ENCODE measurements around the gene VPS18. TPM values are rescaled to one million over a fixed set of nuclear protein-coding genes. Genes with fewer than 3 reads are reported as not detected.
A peak's percentile ranks its signal among the peaks of the same experiment; 100 is the strongest.

Gene VPS18
- total RNA-seq, 1 donor from 2014 or later, result 37.6 TPM

- FAIRE-seq, result no peak
Observed at GRCh38 chr15:40944510-40945296, 50.5 kb downstream of the VPS18 start.

GRCh38 chr15:40948706-40949473, 54.6 kb downstream of the VPS18 start:
- H4K20me1 ChIP-seq (ENCODE audit: insufficient read depth, low read length), result no peaks in the 10 kb centered on the region
- H3K9ac ChIP-seq (ENCODE audit: low read length), result no peak overlapping the region
- FAIRE-seq (no peak), DNase-seq (ENCODE audit: low read depth) (no peak)
- Mint-ChIP-seq H3K4me3 (ENCODE audit: unreplicated experiment) (no peak overlapping the region), H3K9me3 (ENCODE audit: unreplicated experiment) (peaks cover 2% of the 10 kb centered on the region), H3K27me3 (ENCODE audit: low read depth, unreplicated experiment) (peaks cover 37% of the 10 kb centered on the region), H3K36me3 (ENCODE audit: low read depth, unreplicated experiment) (peaks cover under 1% of the 10 kb centered on the region), H3K27ac (ENCODE audit: unreplicated experiment) (no peak overlapping the region), H3K4me1 (ENCODE audit: low read depth, unreplicated experiment) (peaks cover 2% of the 10 kb centered on the region)
- no peaks in the 10 kb centered on the region for H3K36me3 ChIP-seq (ENCODE audit: insufficient read depth, low read length)
- H3K4me3 ChIP-seq (ENCODE audit: insufficient read depth, low read depth, low read length), result no peak overlapping the region
- H3K27ac ChIP-seq (ENCODE audit: low read depth, low read length), result no peak overlapping the region
- H3K27me3 ChIP-seq (ENCODE audit: insufficient read depth, low read length), result no peaks in the 10 kb centered on the region
- peaks cover 10% of the 10 kb centered on the region for H3K4me1 ChIP-seq (ENCODE audit: insufficient read depth, low read length)
- H3K4me2 ChIP-seq (ENCODE audit: low read length), result no peak overlapping the region
- no peak for TF ChIP-seq CTCF (IDR thresholded peaks at IDR 0.05; ENCODE audit: insufficient read depth, low read depth, low read length)
- no peak for TF ChIP-seq EZH2 (IDR thresholded peaks at IDR 0.05; ENCODE audit: insufficient read depth, low read length)
- no peak overlapping the region for H2AFZ ChIP-seq (ENCODE audit: low read depth, low read length)
- no peaks in the 10 kb centered on the region for H3K79me2 ChIP-seq (ENCODE audit: insufficient read depth, low read length)
- no peaks in the 10 kb centered on the region for H3K9me3 ChIP-seq (ENCODE audit: insufficient read depth, low read depth, low read length)

More at GRCh38 chr15:40944510-40945296, 50.5 kb downstream of the VPS18 start:
- Mint-ChIP-seq H3K27me3 (ENCODE audit: low read depth, unreplicated experiment) (peaks cover 41% of the 10 kb centered on the region), H3K4me3 (ENCODE audit: unreplicated experiment) (no peak overlapping the region), H3K36me3 (ENCODE audit: low read depth, unreplicated experiment) (no peaks in the 10 kb centered on the region), H3K4me1 (ENCODE audit: low read depth, unreplicated experiment) (peaks cover 2% of the 10 kb centered on the region), H3K27ac (ENCODE audit: unreplicated experiment) (peak overlapping the region; percentile 53), H3K9me3 (ENCODE audit: unreplicated experiment) (no peaks in the 10 kb centered on the region)
- H3K27me3 ChIP-seq (ENCODE audit: insufficient read depth, low read length), result no peaks in the 10 kb centered on the region
- no peak overlapping the region for H3K4me3 ChIP-seq (ENCODE audit: insufficient read depth, low read depth, low read length)
- no peak overlapping the region for H2AFZ ChIP-seq (ENCODE audit: low read depth, low read length)
- no peaks in the 10 kb centered on the region for H3K36me3 ChIP-seq (ENCODE audit: insufficient read depth, low read length)
- no peaks in the 10 kb centered on the region for H3K9me3 ChIP-seq (ENCODE audit: insufficient read depth, low read depth, low read length)
- TF ChIP-seq EZH2 (IDR thresholded peaks at IDR 0.05; ENCODE audit: insufficient read depth, low read length) (no peak), CTCF (IDR thresholded peaks at IDR 0.05; ENCODE audit: insufficient read depth, low read depth, low read length) (no peak)
- DNase-seq (ENCODE audit: low read depth), result no peak
- H3K4me1 ChIP-seq (ENCODE audit: insufficient read depth, low read length), result peaks cover 18% of the 10 kb centered on the region
- no peaks in the 10 kb centered on the region for H3K79me2 ChIP-seq (ENCODE audit: insufficient read depth, low read length)
- no peak overlapping the region for H3K9ac ChIP-seq (ENCODE audit: low read length)
- H3K27ac ChIP-seq (ENCODE audit: low read depth, low read length), result no peak overlapping the region
- H4K20me1 ChIP-seq (ENCODE audit: insufficient read depth, low read length), result no peaks in the 10 kb centered on the region
- H3K4me2 ChIP-seq (ENCODE audit: low read length), result no peak overlapping the region

Data from astrocyte (in vitro differentiated cells and primary cell).